Measurements from ENCODE around the gene NKAIN1. TPM values are rescaled to one million over a fixed set of nuclear protein-coding genes. Genes with fewer than 3 reads are reported as not detected.

NKAIN1 gene
- total RNA-seq, 1 donor from 2014 or later = not detected

GRCh38 chr1:31222176-31222575, 17.5 kb downstream of the NKAIN1 start:
- intact Hi-C loops (cut with DNase I) = no loop called here
- H3K4me3 ChIP-seq = no peak overlapping the region
- H3K27me3 ChIP-seq = no peaks in the 10 kb centered on the region
- H3K27ac ChIP-seq = no peak overlapping the region
- H3K4me1 ChIP-seq = no peaks in the 10 kb centered on the region
- no peak for TF ChIP-seq CTCF (IDR thresholded peaks at IDR 0.05)
- ATAC-seq (no peak), DNase-seq (no peak)
- H3K36me3 ChIP-seq = no peaks in the 10 kb centered on the region
- no peaks in the 10 kb centered on the region for H3K9me3 ChIP-seq

- Histone ChIP-seq H3K36me3 (no peaks in the 10 kb centered on the region), H3K27ac (no peak overlapping the region)
- intact Hi-C loops (cut with DNase I) = no loop called here
Observed at GRCh38 chr1:31221072-31221471, 18.6 kb downstream of the NKAIN1 start.

GRCh38 chr1:31219489-31219888, 20.2 kb downstream of the NKAIN1 start:
- Histone ChIP-seq H3K27ac (no peak overlapping the region), H3K9me3 (no peaks in the 10 kb centered on the region), H3K4me3 (no peak overlapping the region), H3K27me3 (no peaks in the 10 kb centered on the region), H3K4me1 (no peaks in the 10 kb centered on the region), H3K36me3 (no peaks in the 10 kb centered on the region)
- ATAC-seq = no peak
- intact Hi-C loops (cut with DNase I) = no loop called here
- DNase-seq = no peak
- no peak for TF ChIP-seq CTCF (IDR thresholded peaks at IDR 0.05)

More at GRCh38 chr1:31221072-31221471, 18.6 kb downstream of the NKAIN1 start:
- DNase-seq = no peak
- ATAC-seq = no peak
- H3K27me3 ChIP-seq = no peaks in the 10 kb centered on the region
- H3K4me1 ChIP-seq = no peaks in the 10 kb centered on the region
- H3K4me3 ChIP-seq = no peak overlapping the region
- no peaks in the 10 kb centered on the region for H3K9me3 ChIP-seq
- no peak for TF ChIP-seq CTCF (IDR thresholded peaks at IDR 0.05)

- DNase-seq (no peak), ATAC-seq (no peak)
- Histone ChIP-seq H3K36me3 (no peaks in the 10 kb centered on the region), H3K4me3 (no peak overlapping the region), H3K27ac (no peak overlapping the region), H3K9me3 (no peaks in the 10 kb centered on the region), H3K4me1 (no peaks in the 10 kb centered on the region), H3K27me3 (no peaks in the 10 kb centered on the region)
- no peak for TF ChIP-seq CTCF (IDR thresholded peaks at IDR 0.05)
- intact Hi-C loops (cut with DNase I) = no loop called here
Observed at GRCh38 chr1:31218705-31219104, 21.0 kb downstream of the NKAIN1 start.

- Histone ChIP-seq H3K36me3 (no peaks in the 10 kb centered on the region), H3K4me1 (no peaks in the 10 kb centered on the region), H3K9me3 (no peaks in the 10 kb centered on the region), H3K27ac (no peak overlapping the region), H3K4me3 (no peak overlapping the region), H3K27me3 (no peaks in the 10 kb centered on the region)
- intact Hi-C loops (cut with DNase I) = no loop called here
- no peak for DNase-seq
- ATAC-seq = peak; percentile 29
- TF ChIP-seq CTCF (IDR thresholded peaks at IDR 0.05) = no peak
Observed at GRCh38 chr1:31216016-31216415, 23.7 kb downstream of the NKAIN1 start.

DNA sequence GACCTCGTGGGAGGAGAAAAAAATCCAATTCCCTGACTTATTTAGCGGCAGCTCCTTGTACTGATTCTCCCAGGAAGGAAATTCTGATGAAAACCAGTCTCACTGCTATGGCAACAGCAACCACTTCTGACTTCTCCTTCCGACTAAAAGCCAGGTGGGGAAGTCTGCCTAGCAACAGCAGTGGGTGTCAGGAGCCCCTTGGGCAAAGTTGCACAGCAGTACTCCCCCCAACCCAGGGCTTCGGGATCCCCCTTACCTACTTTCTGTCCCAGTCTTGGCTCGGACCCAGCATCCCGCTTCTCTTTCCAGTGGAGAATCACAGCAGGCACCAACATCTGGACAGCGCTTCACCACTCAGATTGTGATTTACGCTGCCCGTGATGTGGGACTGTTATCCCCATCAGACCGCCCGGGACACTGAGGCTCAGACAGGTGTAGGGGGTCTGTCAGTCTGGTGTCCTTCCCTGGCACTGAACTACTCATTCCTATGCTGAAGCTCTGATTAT, 24.6 kb downstream of the NKAIN1 start:
- ATAC-seq (no peak), DNase-seq (no peak)
- no peaks in the 10 kb centered on the region for H3K36me3 ChIP-seq
- H3K4me3 ChIP-seq = no peak overlapping the region
- H3K4me1 ChIP-seq = no peaks in the 10 kb centered on the region
- H3K9me3 ChIP-seq = no peaks in the 10 kb centered on the region
- no peak for TF ChIP-seq CTCF (IDR thresholded peaks at IDR 0.05)
- intact Hi-C loops (cut with DNase I) = no loop called here
- H3K27me3 ChIP-seq = no peaks in the 10 kb centered on the region
- H3K27ac ChIP-seq = no peak overlapping the region
